Measurements from ENCODE around the gene SFXN1.
A peak's percentile ranks its signal among the peaks of the same experiment; 100 is the strongest.
"Not testable (repeated sequence)": the region's sequence is repeated elsewhere in the genome, so short reads cannot be mapped to it uniquely, and the experiment has no call there.

The SFXN1 gene

DNA sequence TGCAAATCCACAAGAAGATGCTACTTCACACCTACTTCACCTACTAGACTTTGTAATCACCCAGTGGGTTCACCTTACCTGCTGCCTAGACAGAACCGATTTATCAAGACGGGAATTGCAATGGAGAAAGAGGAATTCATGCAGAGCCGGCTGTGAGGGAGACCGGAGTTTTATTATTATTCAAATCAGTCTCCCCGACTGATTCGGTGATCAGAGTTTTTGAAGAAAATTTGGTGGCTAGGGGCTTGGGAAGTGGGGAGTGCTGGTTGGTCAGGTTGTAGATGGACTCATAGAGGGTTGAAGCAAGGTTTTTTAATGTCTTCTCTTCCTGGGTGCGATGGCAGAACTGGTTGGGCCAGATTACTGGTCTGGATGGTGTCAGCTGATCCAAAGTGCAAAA is 23.4 kb downstream of the SFXN1 start:
- no peak for DNase-seq

DNA sequence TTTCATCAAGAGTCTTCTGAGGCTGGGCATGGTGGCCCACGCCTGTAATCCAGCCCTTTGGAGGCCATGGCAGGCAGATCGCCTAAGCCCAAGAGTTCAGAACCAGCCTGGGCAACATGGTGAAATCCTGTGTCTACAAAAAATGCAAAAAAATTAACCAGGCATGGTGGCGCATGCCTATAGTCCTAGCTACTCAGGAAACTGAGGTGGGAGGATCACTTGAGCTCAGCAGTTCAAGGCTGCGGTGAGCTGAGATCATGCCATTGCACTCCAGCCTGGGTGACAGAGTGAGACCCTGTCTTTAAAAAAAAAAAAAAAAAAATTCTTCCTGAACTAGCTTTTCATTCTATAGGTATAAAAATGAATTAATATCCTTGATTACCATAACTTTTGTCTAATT is 29.3 kb downstream of the SFXN1 start:
- not testable (repeated sequence) for DNase-seq

DNA sequence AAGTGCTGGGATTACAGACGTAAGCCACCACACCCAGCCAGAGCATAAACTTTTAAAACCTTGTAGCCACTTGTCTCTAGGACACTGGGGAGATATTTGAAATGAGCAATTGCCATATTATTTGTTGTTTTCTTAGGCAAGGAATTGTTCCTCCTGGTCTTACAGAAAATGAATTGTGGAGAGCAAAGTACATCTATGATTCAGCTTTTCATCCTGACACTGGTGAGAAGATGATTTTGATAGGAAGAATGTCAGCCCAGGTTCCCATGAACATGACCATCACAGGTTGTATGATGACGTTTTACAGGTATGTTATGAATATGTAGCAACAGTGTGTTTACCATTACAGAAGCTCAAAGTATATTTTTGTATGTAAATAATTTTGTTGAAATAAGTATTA is 30.5 kb downstream of the SFXN1 start:
- DNase-seq = no peak

DNA sequence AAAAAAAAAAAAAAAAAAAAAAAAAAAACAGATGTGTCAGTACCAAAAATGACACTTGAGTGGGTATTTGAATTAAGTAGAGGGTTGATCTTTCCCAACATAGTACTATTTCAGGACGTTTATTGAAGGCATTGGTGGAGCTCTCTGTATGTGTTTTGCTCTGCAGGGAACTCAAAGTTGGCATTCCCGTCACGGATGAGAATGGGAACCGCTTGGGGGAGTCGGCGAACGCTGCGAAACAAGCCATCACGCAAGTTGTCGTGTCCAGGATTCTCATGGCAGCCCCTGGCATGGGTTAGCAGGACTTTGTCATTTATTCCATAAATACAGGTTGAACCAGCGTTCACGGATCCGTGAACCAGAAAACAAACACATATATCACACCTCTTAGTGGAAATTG is 34.9 kb downstream of the SFXN1 start:
- DNase-seq = no peak

DNA sequence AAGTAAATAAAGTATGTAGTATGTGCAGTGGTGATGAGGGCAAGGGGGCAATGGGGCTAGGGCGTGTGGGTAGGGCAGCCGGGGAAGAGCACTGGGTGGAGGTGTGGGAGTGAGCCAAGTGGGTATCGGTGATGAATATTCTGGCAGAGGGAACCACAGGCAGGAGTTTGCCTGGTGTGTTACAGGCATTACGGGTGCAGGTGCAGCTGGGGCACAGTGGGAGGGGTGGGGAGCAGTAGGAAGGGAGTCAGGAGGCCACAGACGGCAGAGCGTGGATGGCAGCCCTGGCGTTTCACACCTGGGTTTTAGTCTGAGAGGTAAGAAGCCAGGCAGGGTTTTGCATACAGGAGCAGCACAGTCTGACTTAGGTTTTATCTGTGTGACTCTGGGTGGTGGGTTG is 35.4 kb downstream of the SFXN1 start:
- DNase-seq = no peak

DNA sequence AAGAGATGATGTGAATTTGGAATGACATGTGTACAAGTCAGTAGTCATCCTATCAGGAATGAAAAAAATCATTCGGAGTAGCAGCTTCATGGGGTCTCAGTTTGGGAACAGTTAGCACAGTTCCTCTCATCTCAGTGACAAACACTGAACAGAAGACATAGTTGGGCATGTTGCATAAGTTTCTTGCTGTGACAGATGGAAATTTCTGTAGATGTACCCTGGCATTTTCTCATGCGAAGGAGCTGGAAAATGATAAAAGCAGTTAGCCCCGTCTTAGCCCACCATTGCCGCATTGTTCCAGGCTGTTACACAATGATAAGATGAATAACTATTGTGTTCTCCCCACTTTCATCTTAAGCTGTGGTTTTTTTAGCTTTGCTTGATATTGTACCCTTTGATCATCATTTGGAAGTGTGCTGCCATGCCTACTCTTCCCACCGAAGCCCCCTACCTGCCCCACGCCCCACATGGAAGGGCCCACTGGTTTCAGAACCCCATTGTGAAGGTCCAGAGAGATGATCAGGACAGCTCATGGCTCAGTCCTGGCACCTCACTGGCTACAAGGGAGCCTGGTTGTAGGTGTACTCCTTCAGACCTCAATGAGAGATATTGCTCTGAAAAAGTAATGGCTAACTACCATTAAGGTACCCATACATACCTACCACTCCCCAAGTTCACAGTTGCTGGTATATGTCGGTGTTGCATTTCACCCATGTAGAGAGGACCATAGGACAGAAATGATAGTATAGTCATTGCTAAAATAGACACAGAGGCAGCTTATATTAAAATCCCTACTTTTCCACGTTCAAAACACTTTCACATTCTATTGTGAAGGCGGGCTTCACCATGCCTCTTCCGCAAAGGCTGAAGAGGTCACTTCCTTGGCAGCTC is 38.8 kb downstream of the SFXN1 start:
- no peak for DNase-seq

DNA sequence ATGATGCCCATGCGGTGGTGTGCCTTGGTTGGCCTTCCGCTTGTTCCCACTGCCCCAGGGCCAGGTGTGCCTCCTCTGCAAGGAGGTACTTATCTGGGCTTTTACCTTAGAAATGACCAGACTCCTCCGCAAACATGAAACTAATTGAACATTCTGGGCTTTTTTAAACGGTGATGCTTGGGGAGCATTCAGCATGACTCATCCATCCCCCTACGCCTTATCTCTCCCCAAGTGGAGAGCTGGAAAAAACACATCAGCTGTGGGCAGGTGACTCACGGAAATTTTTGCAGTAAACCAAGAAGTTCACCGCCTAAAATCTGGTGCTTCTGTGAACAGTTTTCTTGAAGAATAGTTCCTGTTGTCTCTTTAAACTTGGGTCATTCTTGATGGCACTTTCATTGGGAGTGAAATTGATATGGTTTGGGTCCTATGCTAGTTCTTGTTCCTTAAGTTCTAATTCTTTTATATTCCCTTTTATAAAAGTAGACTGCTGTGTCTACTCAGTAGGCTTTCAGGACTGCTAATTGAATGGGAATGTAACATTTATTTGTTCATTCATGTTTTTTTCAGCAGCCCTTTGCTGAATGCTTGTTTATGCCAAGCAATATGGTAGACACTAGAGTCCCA is 39.6 kb downstream of the SFXN1 start:
- peak; percentile 10 for DNase-seq

DNA sequence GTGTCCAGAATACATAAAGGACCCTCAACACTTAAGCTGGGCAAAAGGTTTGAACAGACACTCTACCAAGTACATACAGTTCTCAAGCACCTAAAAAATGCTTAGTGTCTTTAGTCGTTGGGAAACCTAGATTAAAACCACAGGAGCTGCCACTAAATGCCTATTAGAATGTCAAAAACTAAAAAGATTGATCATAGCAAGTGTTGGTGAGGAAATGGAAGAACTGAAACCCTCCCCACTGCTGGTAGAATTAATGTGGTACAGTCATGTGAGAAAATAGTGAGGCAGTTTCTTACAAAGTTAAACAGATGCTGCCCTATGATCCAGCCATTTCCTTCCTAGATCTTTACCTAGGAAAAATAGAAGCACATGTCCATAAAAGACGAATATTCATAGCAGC is 40.6 kb downstream of the SFXN1 start:
- no peak for DNase-seq

DNA sequence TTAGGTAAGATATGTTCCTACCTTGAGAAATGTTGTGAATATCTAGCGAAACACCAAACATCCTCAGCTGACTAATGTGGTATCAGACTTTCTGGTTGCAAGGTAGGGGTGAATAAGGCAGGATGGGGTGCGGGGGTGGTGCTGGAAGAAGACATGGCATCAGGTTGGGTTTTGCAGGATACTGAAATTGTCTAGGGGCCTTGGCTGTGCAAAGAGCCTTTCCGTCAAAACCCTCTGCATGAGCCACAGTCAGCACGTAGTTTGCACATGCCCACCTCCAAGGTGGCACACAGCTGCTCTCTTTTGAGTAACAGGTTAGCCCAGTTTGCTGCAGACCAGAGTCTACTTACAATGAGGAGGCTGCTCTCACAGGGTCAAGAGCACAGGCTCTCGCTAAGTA is 42.0 kb downstream of the SFXN1 start:
- DNase-seq = no peak

DNA sequence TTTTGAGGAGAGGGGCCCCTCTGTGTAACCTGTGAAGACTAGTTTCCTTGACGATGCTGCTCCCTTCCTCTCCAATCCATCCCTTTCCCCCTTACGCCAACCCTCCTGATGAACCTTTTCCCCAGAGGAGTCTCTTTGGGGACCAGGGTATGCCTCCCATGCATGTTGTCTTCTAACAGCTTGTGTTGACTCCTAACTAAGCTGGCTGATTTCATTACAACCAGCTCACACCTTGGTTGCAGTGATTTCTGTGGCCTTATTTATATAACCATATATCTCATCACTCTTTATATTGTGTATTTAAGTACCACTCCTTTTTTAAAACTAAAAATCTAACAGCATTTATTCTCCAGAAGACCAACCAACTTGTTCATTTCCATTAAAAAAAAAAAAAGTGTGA is 42.5 kb downstream of the SFXN1 start:
- no peak for DNase-seq

DNA sequence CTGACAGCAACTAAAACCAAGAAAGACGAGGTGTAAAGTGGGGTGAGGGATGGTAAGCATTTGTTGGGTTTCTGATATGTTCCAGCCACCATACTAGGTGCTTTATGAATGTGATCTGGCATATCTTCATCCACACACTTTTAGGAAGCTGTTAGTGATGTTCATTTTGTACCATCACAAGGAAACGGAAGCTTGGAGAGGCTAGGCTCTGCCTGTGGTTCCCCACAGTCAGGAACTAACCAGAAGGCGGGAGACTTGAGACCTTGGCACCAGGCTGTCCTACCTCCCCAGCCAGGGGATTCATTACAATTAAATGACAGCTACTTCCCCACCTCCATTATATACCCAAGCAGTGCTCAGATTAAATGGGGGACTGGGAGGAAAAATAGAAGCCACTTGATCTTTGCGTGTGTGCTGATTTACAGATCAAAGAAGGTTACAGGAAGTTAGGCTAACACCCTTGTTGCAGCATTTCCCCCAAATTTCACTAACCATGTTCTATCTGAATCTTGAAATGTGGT is 43.0 kb downstream of the SFXN1 start:
- DNase-seq = no peak

DNA sequence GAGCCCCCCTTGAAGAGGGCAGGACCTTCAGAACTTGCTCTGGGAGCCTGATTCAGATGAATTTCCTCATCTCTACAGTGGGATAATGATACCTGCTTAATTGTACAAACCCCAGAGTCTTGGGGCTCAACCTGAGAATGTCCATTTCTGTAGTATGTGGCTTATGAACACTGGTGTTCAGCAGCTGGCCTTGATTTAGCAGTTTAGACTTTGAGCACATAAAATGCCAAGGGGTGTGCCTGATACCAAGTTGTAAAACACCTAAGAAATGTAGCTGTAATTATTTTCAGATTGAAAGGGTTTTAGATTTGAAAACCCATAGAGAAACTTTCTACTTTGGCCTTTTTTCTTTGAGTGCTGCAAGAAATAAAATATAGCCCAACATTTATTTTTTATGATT is 44.9 kb downstream of the SFXN1 start:
- no peak for DNase-seq

DNA sequence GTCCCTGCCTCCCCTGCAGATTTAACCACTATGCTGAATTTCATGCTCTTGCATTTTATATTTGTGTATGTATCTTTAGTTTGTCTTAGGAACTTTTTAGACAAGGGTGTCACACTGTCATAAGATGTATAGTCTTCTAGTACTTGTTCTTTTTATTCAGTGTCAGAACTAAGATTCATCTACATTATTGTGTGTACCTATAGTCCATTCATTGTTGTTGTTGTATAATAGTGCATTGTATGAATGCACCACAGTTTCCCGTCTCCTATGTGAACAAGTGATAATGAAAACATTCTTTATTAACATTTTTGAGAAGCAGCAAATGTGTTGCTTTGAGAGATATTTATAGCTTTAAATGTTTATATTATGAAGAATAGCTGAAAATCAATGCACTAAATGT is 45.9 kb downstream of the SFXN1 start:
- DNase-seq = no peak

DNA sequence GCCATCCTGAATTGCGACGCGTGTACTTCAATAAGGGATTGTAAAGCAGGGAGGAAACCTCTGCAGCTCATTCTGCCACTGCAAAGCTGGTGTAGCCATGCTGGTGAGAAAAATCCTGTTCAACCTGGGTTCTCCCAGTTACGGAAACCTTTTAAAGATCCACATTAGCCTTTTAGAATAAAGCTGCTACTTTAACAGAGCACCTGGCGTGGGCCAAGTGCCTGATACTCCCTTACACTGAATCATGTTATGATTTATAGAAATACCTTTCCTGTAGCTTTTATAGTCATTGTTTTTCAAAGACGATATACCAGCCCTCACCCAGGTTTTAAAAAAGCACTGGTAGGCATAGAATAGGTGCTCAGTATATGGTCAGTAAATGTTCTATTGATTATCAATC is 48.3 kb downstream of the SFXN1 start:
- no peak for DNase-seq

DNA sequence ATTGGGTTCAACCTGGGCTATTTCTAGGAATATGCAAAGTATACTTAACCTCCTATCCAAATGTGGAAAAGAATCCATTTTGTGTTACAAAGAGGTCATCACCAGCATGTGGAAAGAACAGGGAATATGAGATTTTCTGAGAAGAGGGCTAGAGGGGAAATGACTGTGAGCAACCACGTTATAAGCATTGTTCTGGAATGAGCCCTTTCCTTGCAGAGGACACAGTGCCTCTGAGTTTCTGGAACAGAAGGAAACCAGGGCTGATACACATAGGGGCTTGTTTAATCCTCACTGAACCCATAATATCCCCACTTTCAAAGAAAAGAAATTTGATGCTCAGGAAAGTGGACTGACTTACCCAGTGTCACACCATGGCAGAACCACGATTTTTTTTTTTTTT is 53.0 kb downstream of the SFXN1 start:
- DNase-seq = no peak

DNA sequence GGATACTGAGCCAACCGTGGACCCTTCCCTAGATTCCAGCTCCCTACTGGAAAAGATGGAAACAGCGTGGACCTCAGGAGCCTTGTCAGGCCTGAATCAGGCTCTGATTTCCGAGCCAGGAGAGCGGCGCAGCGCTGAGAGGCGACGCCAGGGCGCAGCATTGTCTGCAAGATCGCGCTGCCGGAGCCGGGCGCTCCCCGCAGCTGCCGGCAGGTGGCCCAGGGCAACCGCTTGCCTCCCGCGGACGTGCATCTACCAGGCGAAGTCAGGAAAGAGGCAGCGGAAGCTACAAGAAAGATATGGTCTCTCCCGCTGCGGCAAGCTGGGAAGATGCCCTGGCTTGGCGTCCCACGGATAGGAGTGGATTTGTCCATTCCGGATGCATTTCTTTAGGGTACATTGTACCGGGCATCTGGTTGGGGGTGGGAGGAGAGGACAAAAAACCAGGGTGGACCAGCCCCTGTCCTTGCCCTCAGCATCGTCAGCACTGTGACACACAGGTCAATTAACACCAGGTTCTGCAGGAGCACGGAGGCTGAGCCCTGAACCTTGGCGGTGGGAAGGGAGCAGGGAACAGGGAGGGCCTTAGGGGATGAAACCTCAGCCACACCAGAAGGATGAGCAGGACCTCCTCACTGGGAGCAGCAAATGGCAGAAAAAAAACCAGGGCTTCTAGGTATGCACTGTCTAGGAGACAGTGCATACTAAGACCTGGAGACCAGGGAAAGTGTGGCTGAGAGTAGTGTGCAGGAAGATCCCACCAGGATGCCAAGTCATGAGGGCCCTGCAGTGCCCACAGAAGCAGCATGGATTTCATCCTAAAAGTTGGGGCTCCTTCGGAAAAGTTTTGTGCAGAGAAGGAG is 55.9 kb downstream of the SFXN1 start:
- peak; percentile 77 for DNase-seq

DNA sequence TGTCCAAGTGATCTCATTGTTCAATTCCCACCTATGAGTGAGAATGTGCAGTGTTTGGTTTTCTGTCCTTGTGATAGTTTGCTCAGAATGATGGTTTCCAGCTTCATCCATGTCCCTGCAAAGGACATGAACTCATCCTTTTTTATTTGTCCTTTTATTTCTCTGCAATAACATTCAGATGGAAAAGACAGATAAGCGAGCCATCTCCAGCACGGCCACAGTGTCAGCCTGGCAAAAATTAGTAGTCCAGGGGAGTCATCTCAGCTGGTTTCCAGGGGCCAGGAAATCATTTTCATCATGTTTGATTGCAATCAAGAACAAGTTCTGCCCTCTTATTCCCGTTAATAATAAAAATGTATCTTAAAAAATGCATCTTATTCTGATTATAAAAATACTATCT is 57.0 kb downstream of the SFXN1 start:
- DNase-seq = not testable (repeated sequence)

DNA sequence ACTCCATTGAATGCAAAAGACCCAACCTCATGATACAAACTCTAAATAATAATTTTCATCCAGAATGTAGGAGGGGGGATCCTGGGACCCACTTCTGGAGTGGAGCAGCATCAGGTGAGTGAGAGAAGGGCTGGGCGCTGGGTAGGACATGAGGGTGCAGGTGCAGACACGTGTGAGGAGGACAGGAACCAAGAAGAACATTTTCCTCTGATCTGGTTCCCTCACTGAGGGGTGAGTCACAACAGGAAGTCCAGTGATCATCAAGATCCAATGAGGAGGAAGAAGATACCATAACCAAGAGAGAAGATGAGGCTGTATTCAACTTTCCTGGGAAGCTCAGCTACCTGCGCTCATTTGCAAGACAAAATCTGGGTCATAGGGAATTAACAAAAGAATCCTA is 57.4 kb downstream of the SFXN1 start:
- DNase-seq = no peak

DNA sequence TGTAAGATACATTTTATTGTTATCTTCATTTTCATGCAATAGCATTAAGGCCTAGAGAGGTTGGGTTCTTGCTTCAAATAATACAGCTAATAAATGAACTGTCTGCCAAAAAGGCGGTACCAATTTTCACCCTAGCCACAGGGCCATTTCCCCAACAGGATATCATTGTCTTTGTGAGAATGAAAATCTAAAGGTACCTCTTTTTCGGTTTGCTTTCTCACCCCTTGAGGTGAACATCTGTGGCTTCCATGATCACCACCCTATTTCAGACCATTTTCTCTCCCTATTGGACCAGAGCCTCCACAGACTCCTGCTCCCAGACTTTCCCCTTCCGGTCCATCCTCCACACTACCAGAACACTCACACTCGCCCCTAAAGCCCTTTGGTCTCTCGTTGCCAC is 60.2 kb downstream of the SFXN1 start:
- DNase-seq = no peak

DNA sequence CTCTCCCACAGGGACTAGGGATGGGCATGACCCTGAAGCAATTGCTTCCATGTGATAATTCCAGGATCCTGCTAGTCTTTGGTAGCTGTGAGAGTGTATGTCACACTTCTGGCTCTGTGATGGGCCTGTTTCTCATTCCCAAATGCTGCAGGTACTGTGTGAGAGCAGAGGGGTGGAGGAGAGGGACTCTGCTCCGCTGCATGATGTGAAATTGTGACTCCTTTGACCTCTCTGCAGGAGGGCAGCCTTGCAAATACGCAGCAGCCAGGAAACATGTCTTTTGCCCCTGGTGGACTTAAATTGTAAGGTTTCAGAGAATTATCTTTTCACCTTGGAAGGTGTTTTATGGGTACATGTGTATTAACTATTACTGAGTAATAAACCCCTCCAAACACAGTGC is 61.6 kb downstream of the SFXN1 start:
- no peak for DNase-seq

DNA sequence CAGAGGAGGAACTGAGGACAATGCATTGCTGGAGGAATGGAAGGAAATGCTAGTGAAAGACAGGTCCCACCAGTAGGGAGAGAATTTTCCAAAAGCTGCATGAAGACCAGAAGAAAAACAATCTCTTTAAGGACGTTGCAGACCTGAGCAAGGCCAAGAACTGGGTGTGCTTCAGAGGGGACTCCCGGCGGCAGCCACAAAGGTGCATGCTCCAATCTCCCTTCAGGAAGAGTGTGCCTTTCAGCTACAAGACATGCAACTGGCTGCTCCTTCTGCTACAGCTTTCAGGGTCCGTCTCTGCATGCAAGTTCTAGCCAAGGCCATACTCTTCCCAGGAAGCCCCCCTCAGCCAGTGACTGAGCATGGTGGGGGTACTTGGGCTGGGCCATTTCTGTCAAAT is 62.9 kb downstream of the SFXN1 start:
- DNase-seq = no peak

DNA sequence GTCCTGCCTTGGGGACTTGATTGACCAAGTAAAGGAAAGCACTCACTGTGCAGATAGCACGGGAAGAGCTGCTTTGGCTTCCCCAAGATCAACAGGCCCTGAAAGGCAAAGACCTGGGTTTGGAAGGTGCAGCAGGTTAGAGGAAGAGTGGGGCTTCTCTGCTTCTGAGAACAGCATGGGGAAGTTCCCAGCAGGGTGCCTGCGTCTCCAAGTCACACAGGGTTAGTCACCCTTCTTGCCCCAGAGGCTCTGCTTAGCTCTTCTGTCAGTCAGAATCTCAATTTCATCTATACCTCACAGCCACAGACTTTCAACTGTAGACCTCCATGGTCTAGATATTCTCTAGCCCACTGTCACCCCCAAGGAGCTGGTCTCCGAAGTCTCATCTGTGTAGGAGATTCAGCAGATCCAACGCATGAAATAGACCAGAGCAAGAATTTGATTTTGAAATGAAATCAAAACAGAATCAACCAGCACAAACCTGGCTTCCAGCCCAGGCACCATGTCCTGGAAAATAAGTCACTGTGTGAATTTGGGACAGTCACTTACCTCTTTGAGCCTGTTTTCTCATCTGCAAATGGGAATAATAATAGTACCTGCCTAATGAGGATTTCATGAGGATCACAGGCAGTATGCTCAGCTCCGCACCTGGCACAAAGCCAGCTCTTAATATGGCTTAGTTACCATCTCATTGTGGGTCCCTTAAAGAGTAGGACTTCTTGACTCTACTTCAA is 64.0 kb downstream of the SFXN1 start:
- DNase-seq = no peak

DNA sequence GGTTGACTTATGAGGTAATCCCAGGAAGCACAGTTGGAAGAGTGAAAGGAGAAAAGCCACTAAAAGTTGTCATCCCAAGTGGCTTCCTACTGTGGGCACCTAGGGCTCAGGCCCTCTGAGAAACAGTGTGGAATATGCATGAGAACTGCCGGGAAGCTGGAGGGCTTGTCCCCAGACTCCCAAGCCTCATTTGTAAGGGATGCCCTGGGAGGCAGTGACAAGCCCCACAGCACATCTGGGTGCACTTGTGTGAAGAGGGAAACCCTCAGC is 64.5 kb downstream of the SFXN1 start:
- DNase-seq = no peak

Measured in kidney glomerular epithelial cell (primary cell).